GM12878 (cell line): ENCODE data around the gene DESI2. TPM values are rescaled to one million over a fixed set of nuclear protein-coding genes. Genes with fewer than 3 reads are reported as not detected.

Source experiments
- ATAC-seq: fragments of 200-7000 bp; cut with Tn5 transposase; 3 replicates; pipeline ENCODE4 v1.9.1; 2020; ENCODE audit warnings: mild to moderate bottlenecking, moderate library complexity
- BruUV-seq: library from RNA; stranded (reverse); fragments of 400-500 nt; replicated peaks from 2 replicates; lab custom pipeline; 2021; lab: Mats Ljungman, UMichigan
- CTCF ChIA-PET: fragments of 300-600 bp; sonication (Branson Sonifier 250); formaldehyde crosslinking; extraction: SDS; loops from one replicate; lab custom pipeline; 2021; ENCODE audit warnings: inconsistent platforms; lab: Yijun Ruan, JAX
- POLR2A ChIA-PET: fragments of 350-600 bp; formaldehyde crosslinking; extraction: SDS; loops from one replicate; lab custom pipeline; 2021; ENCODE audit warnings: inconsistent platforms; lab: Charles Lee
- RAD21 ChIA-PET: fragments of 300-600 bp; sonication (Branson Sonifier 250); formaldehyde crosslinking; loops from one replicate; lab custom pipeline; 2023; ENCODE audit warnings: antibody characterized with exemption; ENCODE audit not compliant: unreplicated experiment; lab: Charles Lee
- SMC1A ChIA-PET: fragments of 300-600 bp; sonication (Branson Sonifier 250); formaldehyde crosslinking; loops from one replicate; lab custom pipeline; 2023; ENCODE audit not compliant: unreplicated experiment, uncharacterized antibody; lab: Charles Lee
- DNase-seq: peaks from one replicate; pipeline ENCODE4 v3.0.0-alpha.2; 2011; ENCODE audit warnings: low read depth, low spot score
- FAIRE-seq: peaks from 3 replicates; lab custom pipeline; 2011; peaks lifted over from hg19 to GRCh38; lab: Jason Lieb, UNC
- H2AFZ ChIP-seq: 2 replicates; pipeline ENCODE4 v1.6.0; 2011; ENCODE audit warnings: low read depth, low read length, control low read depth; ENCODE audit not compliant: control insufficient read depth
- H3K27ac ChIP-seq: 2 replicates; pipeline ENCODE4 v1.5.1; 2011; ENCODE audit warnings: control low read depth; ENCODE audit not compliant: control insufficient read depth, insufficient read depth
- H3K27me3 ChIP-seq, 2 experiments: replicated peaks in 1 of 2; 2 replicates each; pipeline versions ENCODE4 v1.6.0 to v1.6.1; 2011; ENCODE audit warnings: low read length in 1 of 2; ENCODE audit not compliant: control insufficient read depth in 2 of 2, insufficient read depth in 2 of 2
- H3K36me3 ChIP-seq, 2 experiments: 2 replicates each; pipeline ENCODE4 v1.5.1; 2011; ENCODE audit warnings: low read length in 1 of 2; ENCODE audit not compliant: control insufficient read depth in 2 of 2, insufficient read depth in 2 of 2
- H3K4me1 ChIP-seq: 2 replicates; pipeline ENCODE4 v1.6.1; 2011; ENCODE audit warnings: mild to moderate bottlenecking, low read length, moderate library complexity, mixed read lengths; ENCODE audit not compliant: control insufficient read depth, insufficient read depth
- H3K4me2 ChIP-seq: 2 replicates; pipeline ENCODE4 v1.6.0; 2011; ENCODE audit warnings: control low read depth; ENCODE audit not compliant: control insufficient read depth, insufficient read depth
- H3K4me3 ChIP-seq: fragments of 200-600 bp; sonication (generic); 2 replicates; pipeline ENCODE4 v1.5.1; 2016
- H3K79me2 ChIP-seq: 2 replicates; pipeline ENCODE4 v1.6.0; 2011; ENCODE audit warnings: low read length; ENCODE audit not compliant: control insufficient read depth, insufficient read depth
- H3K9ac ChIP-seq: 2 replicates; pipeline ENCODE4 v1.8.0; 2011; ENCODE audit warnings: low read length, control low read depth, mixed read lengths; ENCODE audit not compliant: control insufficient read depth, insufficient read depth
- H3K9me3 ChIP-seq: replicated peaks from 3 replicates; pipeline ENCODE4 v1.5.1; 2011; ENCODE audit warnings: mild to moderate bottlenecking, low read length; ENCODE audit not compliant: control insufficient read depth, insufficient read depth
- H4K20me1 ChIP-seq: 2 replicates; pipeline ENCODE4 v1.6.0; 2011; ENCODE audit not compliant: control insufficient read depth, insufficient read depth
- ATF2 ChIP-seq: IDR thresholded peaks from 2 replicates; pipeline ENCODE4 v1.6.1; 2012; ENCODE audit warnings: low read length, inconsistent platforms
- CEBPB ChIP-seq, 2 experiments: fragments of 150-350 bp in 1 of 2; IDR thresholded peaks; 2 replicates each; pipeline ENCODE4 v1.6.1; 2012 to 2014; ENCODE audit warnings: low read depth in 2 of 2, low read length in 2 of 2, borderline replicate concordance in 1 of 2, inconsistent platforms in 1 of 2
- CUX1 ChIP-seq: IDR thresholded peaks from 2 replicates; pipeline ENCODE4 v1.6.1; 2012; ENCODE audit warnings: improper control_type of control experiment, low read depth, low read length; ENCODE audit not compliant: insufficient replicate concordance
- E2F4 ChIP-seq: IDR thresholded peaks from 2 replicates; pipeline ENCODE4 v1.6.1; 2012; ENCODE audit warnings: low read depth, low read length, improper control_type of control experiment
- HDAC2 ChIP-seq: fragments of 200-600 bp; sonication (generic); IDR thresholded peaks from 2 replicates; pipeline ENCODE4 v1.6.1; 2017
- JUND ChIP-seq: IDR thresholded peaks from 2 replicates; pipeline ENCODE4 v1.6.1; 2012; ENCODE audit warnings: low read depth, mild to moderate bottlenecking, low read length, improper control_type of control experiment, moderate library complexity
- MYC ChIP-seq: IDR thresholded peaks from 2 replicates; pipeline ENCODE4 v1.6.1; 2011; ENCODE audit warnings: mild to moderate bottlenecking, low read length, moderate library complexity, inconsistent platforms; ENCODE audit not compliant: insufficient read depth, insufficient replicate concordance, insufficient read length, severe bottlenecking
- NBN ChIP-seq: fragments of 450-650 bp; IDR thresholded peaks from 2 replicates; pipeline ENCODE4 v1.6.1; 2016
- NFYB ChIP-seq: IDR thresholded peaks from 2 replicates; pipeline ENCODE4 v1.6.1; 2011; ENCODE audit warnings: low read depth, mild to moderate bottlenecking, low read length, improper control_type of control experiment, moderate library complexity; ENCODE audit not compliant: insufficient read depth
- PAX5 ChIP-seq: IDR thresholded peaks from 2 replicates; pipeline ENCODE4 v1.6.1; 2011; ENCODE audit warnings: low read depth, low read length, borderline replicate concordance
- RAD21 ChIP-seq: IDR thresholded peaks from 2 replicates; pipeline ENCODE4 v1.6.1; 2011; ENCODE audit warnings: mild to moderate bottlenecking, low read depth, low read length, moderate library complexity; ENCODE audit not compliant: insufficient read depth
- RB1 ChIP-seq: fragments of 450-650 bp; formaldehyde crosslinking; IDR thresholded peaks from 2 replicates; pipeline ENCODE4 v1.6.1; 2017; ENCODE audit warnings: mild to moderate bottlenecking, borderline replicate concordance
- SMC3 ChIP-seq: IDR thresholded peaks from 2 replicates; pipeline ENCODE4 v1.6.1; 2011; ENCODE audit warnings: low read length, improper control_type of control experiment, borderline replicate concordance
- SPI1 ChIP-seq: IDR thresholded peaks from 2 replicates; pipeline ENCODE4 v1.6.1; 2011; ENCODE audit warnings: low read depth, mild to moderate bottlenecking, low read length, moderate library complexity, borderline replicate concordance; ENCODE audit not compliant: insufficient read depth
- SRF ChIP-seq, 2 experiments: IDR thresholded peaks; 2 replicates each; pipeline ENCODE4 v1.6.1; 2011; ENCODE audit warnings: low read depth in 2 of 2, low read length in 2 of 2, mild to moderate bottlenecking in 1 of 2, moderate library complexity in 1 of 2
- STAT1 ChIP-seq: fragments of 450-650 bp; conservative IDR thresholded peaks from 2 replicates; pipeline ENCODE4 v1.6.1; 2014; ENCODE audit warnings: antibody characterized with exemption, mild to moderate bottlenecking
- in situ Hi-C: fragments of 300-500 bp; cut with MboI; formaldehyde crosslinking; loops from 9 replicates; pipeline ENCODE4 v1.14.3; 2018; ENCODE audit warnings: mixed read lengths
- intact Hi-C: fragments of 100-400 bp; cut with micrococcal nuclease; formaldehyde crosslinking; loops from one replicate; pipeline ENCODE4 v1.14.2; 2022; ENCODE audit not compliant: unreplicated experiment
- polyA plus RNA-seq, 11 experiments: library from polyadenylated mRNA; depleted of rRNA in 4 of 11; unstranded in 6 of 11; stranded (reverse) in 5 of 11; fragments of >200 nt; fragmentation: Nextera tagmentation in 4 of 11; fragmentation: Illumina TruSeq in 1 of 11; extraction: Ambion mirVana in 4 of 11; extraction: Trizol in 1 of 11; gene quantifications; 1 replicate in 1 of 11; 2 replicates in 10 of 11; pipeline versions ENCODE4 v1.2.1 to v1.2.3, GENCODE V29; 2011 to 2016; ENCODE audit warnings: inconsistent platforms in 2 of 11, missing spikeins in 2 of 11, low read depth in 1 of 11
- total RNA-seq, 4 experiments: library from RNA; depleted of rRNA in 3 of 4; stranded (reverse); fragments of >200 nt in 3 of 4; fragmentation: Illumina TruSeq in 1 of 4; extraction: Trizol in 1 of 4; gene quantifications; 2 replicates each; pipeline versions ENCODE4 v1.2.1 to v1.2.3, GENCODE V29; 2013 to 2021

DESI2 gene
- total and polyA plus RNA-seq, 10 of the 15 experiments (the other 5 are each of a cell fraction or from before 2014, with no cell fraction given): 6.2 to 21.5 (median 17.3) TPM

GRCh38 chr1:244603498-244603897 lies 49.4 kb upstream of the DESI2 start:
- SMC1A ChIA-PET: interaction anchor here (0.6 to 3.1 kb wide), 15 partner anchors 9 to 442 kb away, joined by 3 to 46 read pairs (median 3); partner anchors contain the start of gene DESI2
- FAIRE-seq: no peak
- H3K27me3 ChIP-seq: peaks cover 2% of the 10 kb centered on the region in 2 experiments; a peak in 1 of 4 replicates
- TF ChIP-seq HDAC2: no peak
- TF ChIP-seq ATF2: no peak
- TF ChIP-seq NBN: no peak
- no peak for TF ChIP-seq NFYB
- TF ChIP-seq MYC: no peak
- no peak for TF ChIP-seq CEBPB (IDR thresholded peaks at IDR 0.05; ENCODE audit: borderline replicate concordance in 1 of 2, low read depth in 2 of 2, low read length in 2 of 2)
- TF ChIP-seq PAX5: no peak
- TF ChIP-seq SPI1: no peak
- no peak for TF ChIP-seq CUX1
- TF ChIP-seq JUND: no peak
- TF ChIP-seq RB1: no peak
- no peak for TF ChIP-seq SRF (IDR thresholded peaks at IDR 0.05; ENCODE audit: low read depth in 2 of 2, low read length in 2 of 2)
- peak; percentile 84 for TF ChIP-seq RAD21
- no peak for TF ChIP-seq STAT1
- TF ChIP-seq SMC3: peak; percentile 71; the same call in 1 of the 2 replicates
- TF ChIP-seq E2F4: no peak

More at GRCh38 chr1:244603498-244603897, 49.4 kb upstream of the DESI2 start:
- in situ Hi-C loops (loop anchor here (5.0 kb wide), 1 partner anchor 194 kb away; no protein-coding TSS in a partner anchor), intact Hi-C loops (loop anchor here (1.0 to 2.0 kb wide), 2 partner anchors 194 to 439 kb away; no protein-coding TSS in a partner anchor)
- no peak overlapping the region for H3K9ac ChIP-seq
- no peaks in the 10 kb centered on the region for H3K36me3 ChIP-seq
- no peak overlapping the region for H3K4me3 ChIP-seq
- H3K79me2 ChIP-seq: no peaks in the 10 kb centered on the region
- DNase-seq (no peak), ATAC-seq (peak; percentile 29; the same call in 2 of the 3 replicates)
- H3K4me2 ChIP-seq: no peak overlapping the region
- no peaks in the 10 kb centered on the region for H4K20me1 ChIP-seq
- no peak overlapping the region for H2AFZ ChIP-seq
- no peaks in the 10 kb centered on the region for H3K9me3 ChIP-seq
- no TSS peak for BruUV-seq
- POLR2A ChIA-PET: no interaction called here
- CTCF ChIA-PET: interaction anchor here (0.6 to 4.8 kb wide), 32 partner anchors 9 to 457 kb away, joined by 3 to 169 read pairs (median 4); no protein-coding TSS in a partner anchor
- H3K27ac ChIP-seq: no peak overlapping the region
- peaks cover 4% of the 10 kb centered on the region for H3K4me1 ChIP-seq
- RAD21 ChIA-PET: interaction anchor here (0.6 to 4.8 kb wide), 8 partner anchors 12 to 1050 kb away, joined by 3 to 47 read pairs (median 5); no protein-coding TSS in a partner anchor
